Stimulated activated naive CD4-positive, alpha-beta T cell treated with Interleukin-2 at 50 U/mL for 16 hours (primary cell): ENCODE results near the gene KCNJ5.

Source experiments
- DNase-seq: peaks from one replicate; lab custom pipeline; 2025; lab: John Stamatoyannopoulos, UW

The KCNJ5 gene

GRCh38 chr11:128890543-128891368 lies at the start of gene KCNJ5:
KCNJ5 (plus strand) TSS chr11:128891356; CDS start chr11:128911274, 19,918 bp downstream.
- DNase-seq: no peak

- no peak for DNase-seq
Observed at GRCh38 chr11:128841461-128842072, 49.6 kb upstream of the KCNJ5 start.

- no peak for DNase-seq
Observed at GRCh38 chr11:128843198-128843785, 47.9 kb upstream of the KCNJ5 start.

GRCh38 chr11:128845334-128845780 lies 45.8 kb upstream of the KCNJ5 start:
- DNase-seq: no peak

- DNase-seq: no peak
Observed at GRCh38 chr11:128846985-128847384, 44.2 kb upstream of the KCNJ5 start.

- DNase-seq: peak; percentile 55
Observed at GRCh38 chr11:128848815-128849455, 42.2 kb upstream of the KCNJ5 start.

GRCh38 chr11:128852327-128853023 lies 38.7 kb upstream of the KCNJ5 start:
- no peak for DNase-seq

GRCh38 chr11:128853559-128853958 lies 37.6 kb upstream of the KCNJ5 start:
- DNase-seq: no peak

GRCh38 chr11:128854841-128855240 lies 36.3 kb upstream of the KCNJ5 start:
- DNase-seq: no peak

- no peak for DNase-seq
Observed at GRCh38 chr11:128856241-128856640, 34.9 kb upstream of the KCNJ5 start.

GRCh38 chr11:128857341-128857740 lies 33.8 kb upstream of the KCNJ5 start:
- DNase-seq: no peak

GRCh38 chr11:128859563-128860441 lies 31.4 kb upstream of the KCNJ5 start:
- peak; percentile 66 for DNase-seq

GRCh38 chr11:128860571-128861361 lies 30.4 kb upstream of the KCNJ5 start:
- no peak for DNase-seq

- no peak for DNase-seq
Observed at GRCh38 chr11:128862406-128862805, 28.8 kb upstream of the KCNJ5 start.

- DNase-seq: no peak
Observed at GRCh38 chr11:128862908-128863660, 28.1 kb upstream of the KCNJ5 start.

- no peak for DNase-seq
Observed at GRCh38 chr11:128865490-128865889, 25.7 kb upstream of the KCNJ5 start.

- no peak for DNase-seq
Observed at GRCh38 chr11:128867277-128867676, 23.9 kb upstream of the KCNJ5 start, which contains the start of gene KCNJ1. KCNJ1 (minus strand) TSS chr11:128867296; CDS start chr11:128840243, 27,053 bp downstream.

GRCh38 chr11:128868841-128869671 lies 22.1 kb upstream of the KCNJ5 start:
- no peak for DNase-seq
